AG09309 (cell line): ENCODE measurements around the gene CCRL2.
"Not testable (repeated sequence)": the region's sequence is repeated elsewhere in the genome, so short reads cannot be mapped to it uniquely, and the experiment has no call there.

Experiments
- DNase-seq: peaks from one replicate; pipeline ENCODE4 v3.0.0-alpha.2; 2010; ENCODE audit warnings: low read depth
- H3K4me3 ChIP-seq: 2 replicates; pipeline ENCODE4 v1.5.1; 2011; ENCODE audit warnings: mild to moderate bottlenecking, low read depth, low read length, moderate library complexity; ENCODE audit not compliant: control insufficient read depth
- TF ChIP-seq, protein P1 (sequence below): IDR thresholded peaks from 2 replicates; pipeline ENCODE4 v1.5.1; 2011; ENCODE audit warnings: mild to moderate bottlenecking, low read depth, low read length, inconsistent platforms; ENCODE audit not compliant: insufficient read depth, control insufficient read depth; ENCODE audit errors: missing control alignments

Gene CCRL2

DNA sequence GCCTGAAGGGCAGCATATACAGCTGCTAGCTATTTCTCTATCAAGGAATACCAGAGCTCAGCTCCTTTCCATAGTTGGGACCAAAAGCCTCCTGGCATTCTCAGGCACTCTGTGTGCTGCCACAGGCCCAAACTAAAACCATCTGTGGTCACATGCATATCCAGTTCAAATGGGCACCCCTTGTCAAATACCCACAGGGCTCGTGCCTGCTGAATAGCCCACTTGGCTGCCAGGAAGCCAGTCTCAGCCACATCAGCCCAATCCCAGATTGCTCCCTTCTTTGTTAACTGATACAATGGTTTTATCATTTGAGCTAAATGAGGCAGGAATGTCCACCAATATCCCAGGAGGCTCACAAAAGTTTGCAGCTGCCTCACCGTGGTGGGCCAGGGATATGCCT lies 13.9 kb downstream of the CCRL2 start:
- no peak overlapping the region for H3K4me3 ChIP-seq
- DNase-seq, result no peak
- TF ChIP-seq, protein P1, sequence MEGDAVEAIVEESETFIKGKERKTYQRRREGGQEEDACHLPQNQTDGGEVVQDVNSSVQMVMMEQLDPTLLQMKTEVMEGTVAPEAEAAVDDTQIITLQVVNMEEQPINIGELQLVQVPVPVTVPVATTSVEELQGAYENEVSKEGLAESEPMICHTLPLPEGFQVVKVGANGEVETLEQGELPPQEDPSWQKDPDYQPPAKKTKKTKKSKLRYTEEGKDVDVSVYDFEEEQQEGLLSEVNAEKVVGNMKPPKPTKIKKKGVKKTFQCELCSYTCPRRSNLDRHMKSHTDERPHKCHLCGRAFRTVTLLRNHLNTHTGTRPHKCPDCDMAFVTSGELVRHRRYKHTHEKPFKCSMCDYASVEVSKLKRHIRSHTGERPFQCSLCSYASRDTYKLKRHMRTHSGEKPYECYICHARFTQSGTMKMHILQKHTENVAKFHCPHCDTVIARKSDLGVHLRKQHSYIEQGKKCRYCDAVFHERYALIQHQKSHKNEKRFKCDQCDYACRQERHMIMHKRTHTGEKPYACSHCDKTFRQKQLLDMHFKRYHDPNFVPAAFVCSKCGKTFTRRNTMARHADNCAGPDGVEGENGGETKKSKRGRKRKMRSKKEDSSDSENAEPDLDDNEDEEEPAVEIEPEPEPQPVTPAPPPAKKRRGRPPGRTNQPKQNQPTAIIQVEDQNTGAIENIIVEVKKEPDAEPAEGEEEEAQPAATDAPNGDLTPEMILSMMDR, result no peak

DNA sequence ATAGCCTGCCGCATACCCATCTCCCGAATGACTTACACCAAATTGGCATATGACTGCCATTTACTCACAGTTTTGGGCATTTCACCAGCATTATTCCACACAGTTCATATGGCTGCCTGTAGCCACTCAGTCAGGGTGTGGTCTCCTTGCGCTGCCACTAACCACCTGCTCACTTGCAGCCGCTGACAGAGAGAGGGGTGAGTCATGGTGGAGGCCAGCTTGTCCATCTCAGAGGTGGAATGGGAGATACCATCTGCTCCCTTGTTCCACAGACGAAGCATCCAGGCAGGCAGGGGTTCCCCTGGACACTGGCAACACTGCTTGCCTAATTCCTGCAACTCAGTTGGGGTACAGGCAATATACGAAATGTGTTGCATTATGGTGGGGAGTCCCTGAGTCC lies 15.6 kb downstream of the CCRL2 start:
- H3K4me3 ChIP-seq, result no peak overlapping the region
- DNase-seq, result no peak
- TF ChIP-seq, protein P1, result no peak

DNA sequence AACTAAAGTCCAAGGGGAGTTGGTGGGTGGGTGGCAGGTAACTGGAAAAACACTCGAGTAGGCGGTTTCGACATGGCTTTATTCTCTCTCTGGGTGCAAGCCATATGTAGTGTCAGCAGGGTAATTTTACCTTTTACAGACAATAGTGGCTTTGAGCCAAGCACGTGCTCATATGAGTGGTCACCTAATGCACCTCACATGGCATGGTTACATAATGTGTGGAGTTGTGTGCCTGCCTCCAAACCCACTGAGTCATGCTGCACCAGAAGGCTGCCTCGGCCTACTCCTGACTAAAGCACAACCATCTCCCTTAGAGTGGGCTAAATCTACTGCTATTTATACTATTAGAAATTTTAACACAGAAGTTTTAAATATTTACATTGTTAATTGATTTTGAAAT lies 16.5 kb downstream of the CCRL2 start:
- H3K4me3 ChIP-seq, result no peak overlapping the region
- DNase-seq, result no peak
- TF ChIP-seq, protein P1, result no peak

DNA sequence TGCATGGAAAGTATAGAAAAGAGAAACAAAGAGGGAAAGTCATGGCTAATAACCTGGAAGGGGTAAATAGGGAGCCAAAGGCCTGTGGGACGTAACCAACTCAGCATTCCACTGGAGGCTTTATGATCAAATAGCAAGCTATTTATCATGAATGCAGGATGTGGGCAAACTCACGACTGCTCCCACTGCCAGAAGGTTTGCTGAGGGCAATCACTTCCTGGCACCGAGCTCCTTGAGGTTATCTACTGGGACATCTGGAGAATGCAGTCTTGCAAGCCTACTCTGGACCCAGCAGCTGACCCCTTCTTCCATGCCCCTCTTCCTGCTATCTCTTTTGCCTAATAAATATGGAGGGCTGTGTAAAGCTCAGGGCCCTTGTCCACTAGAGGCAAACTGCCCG lies 19.4 kb downstream of the CCRL2 start:
- not testable (repeated sequence) for DNase-seq, H3K4me3 ChIP-seq

DNA sequence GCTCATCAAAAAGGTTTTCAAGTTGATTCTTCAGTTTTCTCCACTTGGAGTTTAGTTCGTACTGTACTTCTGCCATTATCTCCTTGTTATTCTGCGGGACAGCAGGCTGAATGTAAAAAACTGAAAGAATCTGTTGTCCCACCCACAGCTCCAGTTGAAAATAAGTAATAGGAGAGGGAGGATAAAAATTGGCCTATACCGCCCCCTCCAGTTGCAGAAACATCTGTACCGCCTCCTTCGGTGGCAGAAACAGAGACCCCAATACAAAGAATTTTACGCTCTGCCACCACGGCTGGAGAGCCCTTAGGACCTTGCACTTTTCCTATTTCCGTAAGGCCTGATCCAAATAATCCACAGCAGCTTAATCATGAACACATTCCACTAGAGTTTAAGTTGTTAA lies 20.3 kb downstream of the CCRL2 start:
- H3K4me3 ChIP-seq, DNase-seq: not testable (repeated sequence)

DNA sequence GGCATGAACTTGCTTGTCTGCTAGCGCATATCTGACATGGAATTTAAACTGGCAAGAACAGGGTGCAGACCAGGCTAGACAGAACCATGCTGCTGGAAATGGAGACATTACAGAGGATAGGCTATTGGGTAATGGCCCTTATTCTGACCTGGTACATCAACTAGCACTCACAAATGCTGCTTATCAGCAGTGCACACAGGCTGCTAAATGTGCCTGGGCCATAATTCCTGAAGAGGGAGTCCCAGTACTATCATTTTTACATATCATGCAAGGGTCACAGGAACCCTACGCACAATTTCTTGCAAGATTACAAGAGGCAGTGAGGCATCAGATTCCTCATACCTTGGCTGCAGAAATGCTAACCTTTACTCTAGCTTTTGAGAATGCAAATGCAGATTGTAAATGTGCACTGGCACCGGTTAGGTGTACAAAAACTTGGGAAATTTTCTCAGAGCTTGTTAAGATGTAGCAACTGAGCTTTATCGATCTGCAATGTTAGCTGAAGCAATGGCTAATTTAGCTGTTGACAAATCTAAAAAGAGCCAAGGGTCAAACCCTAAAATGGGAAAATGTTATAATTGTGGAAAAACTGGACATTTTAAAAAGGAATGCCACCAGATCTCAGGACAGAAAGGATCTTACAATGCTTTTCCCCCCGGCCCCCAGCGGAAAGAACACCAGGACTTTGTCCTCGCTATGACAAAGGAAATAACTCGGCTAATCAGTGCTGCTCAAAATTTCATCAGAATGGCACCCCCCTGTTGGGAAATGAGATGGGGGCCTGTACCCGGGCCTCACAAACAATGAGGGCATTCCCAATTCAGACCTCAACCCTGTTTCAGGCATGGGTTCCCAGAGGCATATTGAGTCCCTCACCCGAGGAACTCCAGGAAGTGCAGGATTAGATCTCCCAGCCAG lies 21.1 kb downstream of the CCRL2 start:
- H3K4me3 ChIP-seq, result no peak overlapping the region
- DNase-seq, result no peak
- TF ChIP-seq, protein P1, result no peak

DNA sequence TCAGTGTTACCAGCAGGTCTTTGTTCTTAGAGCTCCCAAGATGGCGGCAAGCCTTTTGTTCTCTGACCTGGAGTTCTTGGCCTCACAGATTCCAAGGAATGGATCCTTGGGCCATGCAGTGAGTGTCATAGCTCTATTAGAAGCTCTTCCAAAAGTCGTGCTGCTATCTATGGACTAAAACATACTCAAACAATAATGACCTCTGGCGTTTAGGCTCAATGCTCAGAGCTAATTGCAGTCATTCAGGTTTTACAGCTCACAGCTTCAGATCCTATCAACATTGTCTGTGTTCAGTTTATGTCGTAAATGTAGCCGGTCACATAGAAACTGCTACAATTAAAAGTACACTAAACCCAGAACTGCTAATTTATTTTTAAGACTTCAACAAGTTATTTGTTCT lies 22.2 kb downstream of the CCRL2 start:
- no peak overlapping the region for H3K4me3 ChIP-seq
- DNase-seq, result no peak
- TF ChIP-seq, protein P1, result no peak

DNA sequence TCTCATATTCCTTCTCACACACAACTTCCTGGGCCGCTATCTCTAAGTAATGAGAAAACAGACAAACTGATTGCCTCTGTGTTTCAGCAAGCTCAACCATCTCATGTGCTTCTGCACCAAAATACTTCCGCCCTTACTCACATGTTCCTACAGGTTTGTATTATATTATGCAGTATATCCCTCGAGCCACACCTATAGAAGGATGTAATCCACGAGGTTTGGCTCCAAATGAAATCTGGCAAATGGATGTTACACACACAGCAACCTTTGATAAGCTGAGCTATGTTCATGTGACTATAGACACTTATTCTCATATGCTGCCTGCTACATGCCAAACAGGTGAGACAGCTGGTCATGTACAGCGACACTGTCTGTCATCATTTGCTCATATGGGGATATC lies 22.6 kb downstream of the CCRL2 start:
- TF ChIP-seq, protein P1, result no peak

DNA sequence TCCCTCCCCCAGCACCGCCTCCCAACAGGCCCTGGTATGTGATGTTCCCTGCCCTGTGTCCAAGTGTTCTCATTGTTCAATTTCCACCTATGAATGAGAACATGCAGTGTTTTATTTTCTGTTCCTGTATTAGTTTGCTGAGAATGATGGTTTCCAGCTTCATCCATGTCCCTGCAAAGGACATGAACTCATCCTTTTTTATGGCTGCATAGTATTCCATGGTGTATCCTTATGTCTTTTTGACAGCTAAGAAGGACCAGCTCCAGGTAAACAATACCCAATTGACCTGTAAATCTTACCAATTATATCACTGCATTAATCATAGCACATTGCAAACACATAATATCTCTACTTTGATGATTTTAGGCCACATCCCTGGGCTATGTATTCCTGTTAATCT lies 23.8 kb downstream of the CCRL2 start:
- DNase-seq, H3K4me3 ChIP-seq: not testable (repeated sequence)

More for the DNA sequence above, 22.6 kb downstream of the CCRL2 start:
- H3K4me3 ChIP-seq, result no peak overlapping the region
- no peak for DNase-seq

DNA sequence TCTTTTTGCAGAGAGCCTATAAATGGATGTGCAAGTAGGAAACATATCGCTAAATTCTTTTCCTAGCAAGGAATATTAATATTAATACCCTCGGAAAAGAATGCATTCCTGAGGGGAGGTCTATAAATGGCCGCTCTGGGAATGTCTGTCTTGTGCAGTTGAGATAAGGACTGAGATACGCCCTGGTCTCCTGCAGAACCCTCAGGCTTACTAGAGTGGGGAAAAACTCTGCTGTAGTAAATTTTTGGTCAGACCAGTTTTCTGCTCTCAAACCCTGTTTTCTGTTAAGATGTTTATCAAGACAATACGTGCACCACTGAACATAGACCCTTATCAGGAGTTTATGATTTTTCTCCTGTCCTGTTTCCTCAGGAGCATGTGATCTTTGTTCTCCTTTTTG lies 24.8 kb downstream of the CCRL2 start:
- not testable (repeated sequence) for H3K4me3 ChIP-seq, DNase-seq

DNA sequence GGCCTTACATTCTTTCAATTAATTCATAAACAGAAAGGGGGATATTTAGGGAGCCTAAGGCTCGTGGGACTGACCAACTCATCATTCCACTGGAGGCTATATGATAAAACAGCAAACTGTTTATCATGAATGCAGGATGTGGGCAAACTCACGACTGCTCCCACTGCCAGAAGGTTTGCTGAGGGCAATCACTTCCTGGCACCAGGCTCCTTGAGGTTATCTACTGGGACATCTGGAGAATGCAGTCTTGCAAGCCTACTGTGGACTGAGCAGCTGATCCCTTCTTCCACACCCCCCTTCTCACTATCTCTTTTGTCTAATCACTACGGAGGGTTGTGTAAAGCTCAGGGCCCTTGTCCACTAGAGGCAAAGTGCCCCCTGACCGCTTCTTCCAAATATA lies 26.1 kb downstream of the CCRL2 start:
- not testable (repeated sequence) for H3K4me3 ChIP-seq, DNase-seq
